ENCODE data around the gene DMD. TPM values are rescaled to one million over a fixed set of nuclear protein-coding genes. Genes with fewer than 3 reads are reported as not detected.

The DMD gene
- polyA plus RNA-seq, 2 of the 4 experiments (the other 2 are of a cell fraction): 0.03 TPM; not detected in 1

DNA sequence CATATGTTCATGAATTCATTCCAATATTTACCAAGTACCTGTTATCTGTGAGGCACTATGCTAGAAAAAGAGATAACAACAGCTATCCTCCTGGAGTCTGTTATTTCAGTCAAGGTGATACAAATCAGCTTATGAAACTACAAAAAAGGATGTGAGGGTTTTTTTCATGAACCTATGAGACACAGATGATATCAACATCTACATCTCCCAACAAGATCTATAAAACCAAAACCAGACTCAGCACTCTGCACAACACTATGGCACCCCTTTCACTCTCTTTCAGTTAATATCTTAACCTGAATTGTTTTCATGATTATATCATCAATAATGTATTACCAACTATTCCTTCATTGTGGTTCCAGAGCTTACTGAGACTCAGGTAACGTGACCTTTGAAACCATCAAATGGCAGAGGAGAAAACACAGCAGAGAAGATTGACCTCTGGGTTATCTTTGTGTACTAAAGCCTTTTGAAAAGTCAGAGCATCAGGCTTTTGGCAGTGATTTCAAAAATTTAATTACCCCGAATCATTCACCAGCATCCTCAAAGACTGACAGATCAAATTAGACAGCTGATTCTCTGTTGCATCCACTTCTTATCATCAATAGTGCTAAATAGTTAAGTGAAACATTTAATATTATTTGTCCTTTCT lies 1894.9 kb downstream of the DMD start:
- ChIA-PET POLR2A (interaction anchor here (0.6 kb wide), 1 partner anchor 21 kb away, joined by 5 read pairs; no protein-coding TSS in a partner anchor), CTCF (no interaction called here)
- Histone ChIP-seq H3K4me1 (no peaks in the 10 kb centered on the region), H3K27ac (no peak overlapping the region), H3K4me3 (no peak overlapping the region), H3K4me2 (no peak overlapping the region), H3K9me3 (no peaks in the 10 kb centered on the region)
- TF ChIP-seq CEBPB (IDR thresholded peaks at IDR 0.05) (no peak), ZSCAN20 (CRISPR knock-in tag; IDR thresholded peaks at IDR 0.05) (no peak), NR3C1 (IDR thresholded peaks at IDR 0.05) (no peak), TFCP2L1 (CRISPR knock-in tag; IDR thresholded peaks at IDR 0.05) (no peak), ESRRA (IDR thresholded peaks at IDR 0.05; ENCODE audit: borderline replicate concordance, low read length) (no peak), FOXS1 (CRISPR knock-in tag; IDR thresholded peaks at IDR 0.05) (no peak)
- TF ChIP-seq, protein P1, sequence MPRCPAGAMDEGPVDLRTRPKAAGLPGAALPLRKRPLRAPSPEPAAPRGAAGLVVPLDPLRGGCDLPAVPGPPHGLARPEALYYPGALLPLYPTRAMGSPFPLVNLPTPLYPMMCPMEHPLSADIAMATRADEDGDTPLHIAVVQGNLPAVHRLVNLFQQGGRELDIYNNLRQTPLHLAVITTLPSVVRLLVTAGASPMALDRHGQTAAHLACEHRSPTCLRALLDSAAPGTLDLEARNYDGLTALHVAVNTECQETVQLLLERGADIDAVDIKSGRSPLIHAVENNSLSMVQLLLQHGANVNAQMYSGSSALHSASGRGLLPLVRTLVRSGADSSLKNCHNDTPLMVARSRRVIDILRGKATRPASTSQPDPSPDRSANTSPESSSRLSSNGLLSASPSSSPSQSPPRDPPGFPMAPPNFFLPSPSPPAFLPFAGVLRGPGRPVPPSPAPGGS (IDR thresholded peaks at IDR 0.05): no peak
- ATAC-seq: no peak
- no peak for FAIRE-seq
- WGBS (ENCODE audit: missing lambda C conversion rate): 13% methylated on average over 2 of the region's 2 CpGs
- no peak for DNase-seq (ENCODE audit: low read depth in 1 of 2, low spot score in 1 of 2)

DNA sequence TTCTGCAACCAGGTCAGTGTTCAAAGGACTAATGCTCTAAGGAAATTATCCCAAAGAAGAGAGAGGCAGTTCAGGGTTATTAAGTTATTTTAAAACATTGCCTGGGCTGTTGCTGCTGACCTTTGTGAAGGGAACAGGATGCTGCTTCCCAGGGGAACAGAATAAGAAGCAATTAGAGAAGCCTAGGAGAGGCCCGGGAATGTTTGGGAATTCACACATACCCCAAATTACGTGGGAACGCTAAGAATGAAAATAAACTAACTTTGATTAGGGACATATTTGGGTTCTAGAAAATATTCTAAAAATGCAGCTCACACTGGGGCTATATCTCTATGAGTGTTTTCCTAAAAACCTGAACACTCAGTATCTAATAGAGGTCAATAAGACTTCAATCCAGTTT lies 1896.4 kb downstream of the DMD start:
- H3K4me3 ChIP-seq: no peak overlapping the region
- FAIRE-seq: no peak
- WGBS (ENCODE audit: missing lambda C conversion rate): 15% methylated on average over 3 of the region's 3 CpGs
- H3K27ac ChIP-seq: no peak overlapping the region
- TF ChIP-seq CHD4 (IDR thresholded peaks at IDR 0.05; ENCODE audit: borderline replicate concordance) (no peak), KDM5A (IDR thresholded peaks at IDR 0.05) (no peak), CBX2 (IDR thresholded peaks at IDR 0.05; ENCODE audit: borderline replicate concordance, low read depth) (no peak), HOXB5 (CRISPR knock-in tag; IDR thresholded peaks at IDR 0.05) (no peak), CEBPB (IDR thresholded peaks at IDR 0.05) (no peak), RCOR1 (IDR thresholded peaks at IDR 0.05; ENCODE audit: low read depth, low read length) (no peak), MAFK (IDR thresholded peaks at IDR 0.05; ENCODE audit: partially characterized antibody) (no peak), CBX8 (IDR thresholded peaks at IDR 0.05) (no peak)
- TF ChIP-seq, protein P2, sequence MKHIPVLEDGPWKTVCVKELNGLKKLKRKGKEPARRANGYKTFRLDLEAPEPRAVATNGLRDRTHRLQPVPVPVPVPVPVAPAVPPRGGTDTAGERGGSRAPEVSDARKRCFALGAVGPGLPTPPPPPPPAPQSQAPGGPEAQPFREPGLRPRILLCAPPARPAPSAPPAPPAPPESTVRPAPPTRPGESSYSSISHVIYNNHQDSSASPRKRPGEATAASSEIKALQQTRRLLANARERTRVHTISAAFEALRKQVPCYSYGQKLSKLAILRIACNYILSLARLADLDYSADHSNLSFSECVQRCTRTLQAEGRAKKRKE (CRISPR knock-in tag; IDR thresholded peaks at IDR 0.05; ENCODE audit: low read depth): no peak
- ATAC-seq: no peak
- H3K9me3 ChIP-seq: no peaks in the 10 kb centered on the region
- CTCF ChIA-PET: no interaction called here
- POLR2A ChIA-PET: no interaction called here
- no peaks in the 10 kb centered on the region for H3K4me1 ChIP-seq
- no peak overlapping the region for H3K4me2 ChIP-seq
- no peak for DNase-seq (ENCODE audit: low read depth in 1 of 2, low spot score in 1 of 2)

DNA sequence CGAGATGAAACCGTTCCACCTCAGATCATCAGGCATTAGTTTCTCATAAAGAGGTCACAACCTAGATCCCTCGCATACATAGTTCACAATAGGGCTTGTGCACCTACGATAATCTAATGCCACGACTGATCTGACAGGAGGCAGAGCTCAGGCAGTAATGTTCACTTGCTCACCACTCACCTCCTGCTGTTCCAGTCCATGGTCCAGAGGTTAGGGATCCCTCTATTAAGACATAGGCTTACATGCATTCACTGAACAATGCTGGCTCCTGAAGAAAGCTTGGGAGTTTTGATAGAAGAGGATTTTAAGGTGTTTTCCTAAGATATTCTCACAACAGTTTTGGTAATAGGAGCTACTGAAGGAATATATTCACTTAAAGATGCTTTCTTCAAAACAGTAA lies 1903.4 kb downstream of the DMD start:
- 2% methylated on average over 5 of the region's 5 CpGs for WGBS (ENCODE audit: missing lambda C conversion rate)
- TF ChIP-seq PHF8 (IDR thresholded peaks at IDR 0.05; ENCODE audit: borderline replicate concordance, low read depth) (no peak), CBX8 (IDR thresholded peaks at IDR 0.05) (no peak), POLR2A (IDR thresholded peaks at IDR 0.05; ENCODE audit: low read length) (no peak)
- no peak for FAIRE-seq
- Histone ChIP-seq H3K9me3 (no peaks in the 10 kb centered on the region), H3K4me2 (no peak overlapping the region), H3K4me1 (no peaks in the 10 kb centered on the region), H3K27ac (no peak overlapping the region), H3K4me3 (no peak overlapping the region)
- CTCF ChIA-PET: no interaction called here
- no peak for ATAC-seq
- POLR2A ChIA-PET: no interaction called here
- no peak for DNase-seq (ENCODE audit: low read depth in 1 of 2, low spot score in 1 of 2)

DNA sequence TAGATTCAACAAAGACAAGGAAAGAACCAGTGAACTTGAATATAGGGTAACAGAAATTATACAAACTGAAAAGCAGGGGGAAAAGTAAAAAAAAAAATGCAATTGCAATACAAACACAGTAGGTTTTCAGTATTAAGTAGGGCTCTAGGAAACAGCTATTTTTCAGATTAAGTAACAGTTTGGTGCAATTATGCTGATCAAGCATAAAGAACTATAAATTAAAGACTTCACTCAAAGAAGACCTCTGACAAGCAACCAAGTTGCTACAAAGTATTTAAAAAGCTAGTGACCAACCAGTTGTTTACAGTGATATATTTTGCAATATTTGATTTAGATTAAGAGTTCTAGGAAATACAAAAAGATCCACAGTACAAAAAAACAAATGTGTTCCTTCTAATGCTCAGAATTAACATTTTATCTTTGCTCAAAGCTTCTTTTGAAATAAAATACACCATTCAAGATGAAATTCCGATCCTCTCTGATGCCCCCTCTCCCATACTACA lies 1908.7 kb downstream of the DMD start:
- TF ChIP-seq CBX8 (IDR thresholded peaks at IDR 0.05) (no peak), RCOR1 (IDR thresholded peaks at IDR 0.05; ENCODE audit: low read depth, low read length) (no peak), JUN (IDR thresholded peaks at IDR 0.05) (no peak), MYC (IDR thresholded peaks at IDR 0.05; ENCODE audit: borderline replicate concordance, low read length) (no peak)
- TF ChIP-seq, protein P3, sequence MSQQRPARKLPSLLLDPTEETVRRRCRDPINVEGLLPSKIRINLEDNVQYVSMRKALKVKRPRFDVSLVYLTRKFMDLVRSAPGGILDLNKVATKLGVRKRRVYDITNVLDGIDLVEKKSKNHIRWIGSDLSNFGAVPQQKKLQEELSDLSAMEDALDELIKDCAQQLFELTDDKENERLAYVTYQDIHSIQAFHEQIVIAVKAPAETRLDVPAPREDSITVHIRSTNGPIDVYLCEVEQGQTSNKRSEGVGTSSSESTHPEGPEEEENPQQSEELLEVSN (IDR thresholded peaks at IDR 0.05; ENCODE audit: borderline replicate concordance, low read depth): no peak
- H3K9me3 ChIP-seq: no peaks in the 10 kb centered on the region
- H3K27ac ChIP-seq: no peak overlapping the region
- CTCF ChIA-PET: no interaction called here
- POLR2A ChIA-PET: no interaction called here
- FAIRE-seq (no peak), ATAC-seq (no peak), DNase-seq (ENCODE audit: low read depth in 1 of 2, low spot score in 1 of 2) (no peak)
- H3K4me1 ChIP-seq: no peaks in the 10 kb centered on the region
- no peak overlapping the region for H3K4me3 ChIP-seq
- WGBS (ENCODE audit: missing lambda C conversion rate): 0% methylated on average over 1 of the region's 1 CpG
- H3K4me2 ChIP-seq: no peak overlapping the region

Data from A549 (cell line).